Measurements from ENCODE around the gene EPN2. TPM values are rescaled to one million over a fixed set of nuclear protein-coding genes. Genes with fewer than 3 reads are reported as not detected.

Gene EPN2
- total and polyA plus RNA-seq, 4 donors = 5.6 to 23.8 (median 12.2) TPM

DNA sequence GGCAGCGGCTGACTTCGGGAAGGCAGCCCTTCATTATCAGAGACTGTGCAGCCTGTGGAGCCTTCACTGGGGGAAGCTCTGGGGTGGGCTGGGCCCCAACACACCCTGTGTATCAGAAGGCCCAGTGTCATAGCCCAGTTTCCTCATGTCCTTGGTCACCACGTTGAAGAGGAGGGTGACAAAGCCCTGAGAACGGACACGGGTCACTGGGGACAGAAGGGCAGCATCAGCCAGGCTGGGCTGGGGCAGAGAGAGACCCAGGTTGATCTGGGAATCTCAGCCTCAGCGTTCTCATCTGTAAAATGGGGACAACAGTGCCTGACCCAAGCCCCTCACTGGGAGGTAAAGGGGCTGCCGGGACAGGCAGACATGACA, 106.1 kb downstream of the EPN2 start:
- DNase-seq (ENCODE audit: low spot score) = peak; percentile 68
- no peaks in the 10 kb centered on the region for H3K36me3 ChIP-seq (ENCODE audit: control insufficient read depth in 4 of 4, insufficient read depth in 3 of 4, low read depth in 1 of 4, low read length in 3 of 4)
- peak overlapping the region; percentile 38 to 70 for H3K27ac ChIP-seq (ENCODE audit: low read depth in 1 of 2, low read length in 2 of 2)
- TF ChIP-seq, protein P1, sequence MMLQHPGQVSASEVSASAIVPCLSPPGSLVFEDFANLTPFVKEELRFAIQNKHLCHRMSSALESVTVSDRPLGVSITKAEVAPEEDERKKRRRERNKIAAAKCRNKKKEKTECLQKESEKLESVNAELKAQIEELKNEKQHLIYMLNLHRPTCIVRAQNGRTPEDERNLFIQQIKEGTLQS (IDR thresholded peaks at IDR 0.05) = no peak
- peak in 1 of 2 donors; percentile 12 for TF ChIP-seq HNF4A (conservative IDR thresholded peaks at IDR 0.05)
- H3K27me3 ChIP-seq (ENCODE audit: control insufficient read depth in 4 of 4, insufficient read depth in 4 of 4, low read length in 3 of 4) = no peaks in the 10 kb centered on the region
- peaks cover 31 to 90% (median 65%) of the 10 kb centered on the region in 4 donors for H3K4me1 ChIP-seq (ENCODE audit: control insufficient read depth in 4 of 4, insufficient read depth in 4 of 4, low read length in 3 of 4)
- WGBS = 66% methylated on average over 7 of the region's 7 CpGs
- no peak overlapping the region for H3K9ac ChIP-seq (ENCODE audit: low read depth in 1 of 2, low read length in 2 of 2)
- H3K9me3 ChIP-seq (ENCODE audit: control insufficient read depth in 4 of 4, low read length in 3 of 4) = no peaks in the 10 kb centered on the region
- no peak overlapping the region for H3K4me3 ChIP-seq (ENCODE audit: low read depth in 1 of 3, low read length in 3 of 3)

DNA sequence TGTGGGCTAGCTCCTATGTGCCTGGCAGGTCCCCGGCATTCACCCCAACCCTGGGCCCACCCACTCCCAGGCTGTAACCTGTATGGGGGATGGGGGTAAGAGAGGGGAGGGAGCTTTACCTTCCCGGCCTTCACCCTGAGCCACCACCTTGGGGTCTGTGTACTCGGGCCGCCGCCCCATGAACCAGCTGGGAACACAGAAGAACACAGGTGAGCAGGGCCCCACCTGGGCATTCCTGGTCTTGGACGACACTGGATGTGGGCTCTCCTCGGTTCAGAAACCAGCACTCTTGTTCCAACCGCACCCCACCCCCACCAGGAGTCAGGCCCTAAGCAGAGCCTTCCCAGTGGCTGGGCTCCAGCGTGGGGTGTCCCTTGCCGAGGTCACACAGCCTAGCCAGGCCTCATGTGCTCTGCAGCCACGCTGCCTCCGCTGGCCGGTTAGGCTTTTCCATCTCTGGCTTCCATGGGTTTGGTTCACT, 106.5 kb downstream of the EPN2 start:
- DNase-seq (ENCODE audit: low spot score) = no peak
- 53% methylated on average over 13 of the region's 13 CpGs for WGBS
- no peaks in the 10 kb centered on the region for H3K36me3 ChIP-seq (ENCODE audit: control insufficient read depth in 4 of 4, insufficient read depth in 3 of 4, low read depth in 1 of 4, low read length in 3 of 4)
- no peak overlapping the region for H3K9ac ChIP-seq (ENCODE audit: low read depth in 1 of 2, low read length in 2 of 2)
- no peaks in the 10 kb centered on the region for H3K27me3 ChIP-seq (ENCODE audit: control insufficient read depth in 4 of 4, insufficient read depth in 4 of 4, low read length in 3 of 4)
- H3K27ac ChIP-seq (ENCODE audit: low read depth in 1 of 2, low read length in 2 of 2) = peak overlapping the region; percentile 5 to 70
- peaks cover 31 to 85% (median 64%) of the 10 kb centered on the region in 4 donors for H3K4me1 ChIP-seq (ENCODE audit: control insufficient read depth in 4 of 4, insufficient read depth in 4 of 4, low read length in 3 of 4)
- TF ChIP-seq RAD21 (IDR thresholded peaks at IDR 0.05) (peak in 1 of 2 donors; percentile 34), JUND (IDR thresholded peaks at IDR 0.05) (no peak), SP1 (IDR thresholded peaks at IDR 0.05) (peak; percentile 38), FOXA1 (IDR thresholded peaks at IDR 0.05) (no peak), RXRA (IDR thresholded peaks at IDR 0.05) (peak; percentile 49 to 72), EGR1 (IDR thresholded peaks at IDR 0.05; ENCODE audit: low read depth in 2 of 2) (no peak), HNF4G (IDR thresholded peaks at IDR 0.05) (no peak)
- TF ChIP-seq, protein P2, sequence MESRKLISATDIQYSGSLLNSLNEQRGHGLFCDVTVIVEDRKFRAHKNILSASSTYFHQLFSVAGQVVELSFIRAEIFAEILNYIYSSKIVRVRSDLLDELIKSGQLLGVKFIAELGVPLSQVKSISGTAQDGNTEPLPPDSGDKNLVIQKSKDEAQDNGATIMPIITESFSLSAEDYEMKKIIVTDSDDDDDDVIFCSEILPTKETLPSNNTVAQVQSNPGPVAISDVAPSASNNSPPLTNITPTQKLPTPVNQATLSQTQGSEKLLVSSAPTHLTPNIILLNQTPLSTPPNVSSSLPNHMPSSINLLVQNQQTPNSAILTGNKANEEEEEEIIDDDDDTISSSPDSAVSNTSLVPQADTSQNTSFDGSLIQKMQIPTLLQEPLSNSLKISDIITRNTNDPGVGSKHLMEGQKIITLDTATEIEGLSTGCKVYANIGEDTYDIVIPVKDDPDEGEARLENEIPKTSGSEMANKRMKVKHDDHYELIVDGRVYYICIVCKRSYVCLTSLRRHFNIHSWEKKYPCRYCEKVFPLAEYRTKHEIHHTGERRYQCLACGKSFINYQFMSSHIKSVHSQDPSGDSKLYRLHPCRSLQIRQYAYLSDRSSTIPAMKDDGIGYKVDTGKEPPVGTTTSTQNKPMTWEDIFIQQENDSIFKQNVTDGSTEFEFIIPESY (IDR thresholded peaks at IDR 0.05) = no peak
- TF ChIP-seq, protein P3, sequence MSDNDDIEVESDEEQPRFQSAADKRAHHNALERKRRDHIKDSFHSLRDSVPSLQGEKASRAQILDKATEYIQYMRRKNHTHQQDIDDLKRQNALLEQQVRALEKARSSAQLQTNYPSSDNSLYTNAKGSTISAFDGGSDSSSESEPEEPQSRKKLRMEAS (IDR thresholded peaks at IDR 0.05) = peak; percentile 49
- no peak overlapping the region for H3K4me3 ChIP-seq (ENCODE audit: low read depth in 1 of 3, low read length in 3 of 3)
- no peaks in the 10 kb centered on the region for H3K9me3 ChIP-seq (ENCODE audit: control insufficient read depth in 4 of 4, low read length in 3 of 4)

DNA sequence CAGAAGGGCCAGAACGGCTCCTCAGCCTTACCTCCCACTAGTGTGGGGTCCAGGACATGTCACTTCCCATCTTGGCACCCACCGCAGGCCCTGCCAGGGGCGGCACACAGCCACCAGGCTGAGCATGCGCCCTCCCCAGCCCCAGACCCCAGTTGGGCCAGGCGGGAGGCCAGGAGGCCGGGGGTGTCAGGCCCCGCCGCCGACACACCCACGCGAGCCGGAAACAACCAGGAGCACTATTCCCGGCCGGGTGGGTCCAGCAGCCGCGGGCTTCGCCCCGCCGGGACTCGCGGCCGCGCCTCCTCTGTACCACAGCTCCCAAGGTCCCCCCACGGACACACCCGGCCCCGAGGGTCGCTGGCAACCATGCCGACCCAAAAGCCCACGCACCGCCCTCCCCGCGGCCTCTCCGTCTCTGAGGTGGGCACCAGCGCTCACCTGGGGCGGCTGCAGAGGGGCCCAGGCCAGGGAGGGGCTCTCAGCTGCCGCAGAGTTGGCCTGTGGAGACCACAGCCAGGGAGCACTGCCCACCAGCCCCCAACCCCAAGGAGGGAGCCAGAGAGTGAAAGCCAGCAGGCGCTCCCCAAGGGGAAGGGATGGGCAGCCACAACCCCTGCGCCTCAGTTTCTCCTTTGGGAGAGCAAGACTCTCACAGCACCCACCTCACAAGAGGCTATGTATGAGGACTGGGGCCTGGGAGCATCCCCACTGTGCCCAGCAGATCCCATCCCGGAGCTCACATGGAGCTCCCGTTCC, 107.3 kb downstream of the EPN2 start:
- TF ChIP-seq, protein P4, sequence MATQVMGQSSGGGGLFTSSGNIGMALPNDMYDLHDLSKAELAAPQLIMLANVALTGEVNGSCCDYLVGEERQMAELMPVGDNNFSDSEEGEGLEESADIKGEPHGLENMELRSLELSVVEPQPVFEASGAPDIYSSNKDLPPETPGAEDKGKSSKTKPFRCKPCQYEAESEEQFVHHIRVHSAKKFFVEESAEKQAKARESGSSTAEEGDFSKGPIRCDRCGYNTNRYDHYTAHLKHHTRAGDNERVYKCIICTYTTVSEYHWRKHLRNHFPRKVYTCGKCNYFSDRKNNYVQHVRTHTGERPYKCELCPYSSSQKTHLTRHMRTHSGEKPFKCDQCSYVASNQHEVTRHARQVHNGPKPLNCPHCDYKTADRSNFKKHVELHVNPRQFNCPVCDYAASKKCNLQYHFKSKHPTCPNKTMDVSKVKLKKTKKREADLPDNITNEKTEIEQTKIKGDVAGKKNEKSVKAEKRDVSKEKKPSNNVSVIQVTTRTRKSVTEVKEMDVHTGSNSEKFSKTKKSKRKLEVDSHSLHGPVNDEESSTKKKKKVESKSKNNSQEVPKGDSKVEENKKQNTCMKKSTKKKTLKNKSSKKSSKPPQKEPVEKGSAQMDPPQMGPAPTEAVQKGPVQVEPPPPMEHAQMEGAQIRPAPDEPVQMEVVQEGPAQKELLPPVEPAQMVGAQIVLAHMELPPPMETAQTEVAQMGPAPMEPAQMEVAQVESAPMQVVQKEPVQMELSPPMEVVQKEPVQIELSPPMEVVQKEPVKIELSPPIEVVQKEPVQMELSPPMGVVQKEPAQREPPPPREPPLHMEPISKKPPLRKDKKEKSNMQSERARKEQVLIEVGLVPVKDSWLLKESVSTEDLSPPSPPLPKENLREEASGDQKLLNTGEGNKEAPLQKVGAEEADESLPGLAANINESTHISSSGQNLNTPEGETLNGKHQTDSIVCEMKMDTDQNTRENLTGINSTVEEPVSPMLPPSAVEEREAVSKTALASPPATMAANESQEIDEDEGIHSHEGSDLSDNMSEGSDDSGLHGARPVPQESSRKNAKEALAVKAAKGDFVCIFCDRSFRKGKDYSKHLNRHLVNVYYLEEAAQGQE (IDR thresholded peaks at IDR 0.05) = no peak
- TF ChIP-seq, protein P3 (IDR thresholded peaks at IDR 0.05) = no peak
- no peak for TF ChIP-seq EGR1 (IDR thresholded peaks at IDR 0.05; ENCODE audit: low read depth in 2 of 2)
- TF ChIP-seq, protein P5, sequence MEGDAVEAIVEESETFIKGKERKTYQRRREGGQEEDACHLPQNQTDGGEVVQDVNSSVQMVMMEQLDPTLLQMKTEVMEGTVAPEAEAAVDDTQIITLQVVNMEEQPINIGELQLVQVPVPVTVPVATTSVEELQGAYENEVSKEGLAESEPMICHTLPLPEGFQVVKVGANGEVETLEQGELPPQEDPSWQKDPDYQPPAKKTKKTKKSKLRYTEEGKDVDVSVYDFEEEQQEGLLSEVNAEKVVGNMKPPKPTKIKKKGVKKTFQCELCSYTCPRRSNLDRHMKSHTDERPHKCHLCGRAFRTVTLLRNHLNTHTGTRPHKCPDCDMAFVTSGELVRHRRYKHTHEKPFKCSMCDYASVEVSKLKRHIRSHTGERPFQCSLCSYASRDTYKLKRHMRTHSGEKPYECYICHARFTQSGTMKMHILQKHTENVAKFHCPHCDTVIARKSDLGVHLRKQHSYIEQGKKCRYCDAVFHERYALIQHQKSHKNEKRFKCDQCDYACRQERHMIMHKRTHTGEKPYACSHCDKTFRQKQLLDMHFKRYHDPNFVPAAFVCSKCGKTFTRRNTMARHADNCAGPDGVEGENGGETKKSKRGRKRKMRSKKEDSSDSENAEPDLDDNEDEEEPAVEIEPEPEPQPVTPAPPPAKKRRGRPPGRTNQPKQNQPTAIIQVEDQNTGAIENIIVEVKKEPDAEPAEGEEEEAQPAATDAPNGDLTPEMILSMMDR (IDR thresholded peaks at IDR 0.05; ENCODE audit: low read depth, low read length, missing input control) = no peak
- no peak for TF ChIP-seq SP1 (IDR thresholded peaks at IDR 0.05)
- no peak for TF ChIP-seq FOXA1 (IDR thresholded peaks at IDR 0.05)
- TF ChIP-seq HNF4A (conservative IDR thresholded peaks at IDR 0.05) = no peak
- no peak for TF ChIP-seq GABPA (IDR thresholded peaks at IDR 0.05 in 1 of 2, conservative IDR thresholded peaks at IDR 0.05 in 1 of 2)
- no peak for TF ChIP-seq RXRA (IDR thresholded peaks at IDR 0.05)
- TF ChIP-seq HNF4G (IDR thresholded peaks at IDR 0.05) = no peak
- DNase-seq (ENCODE audit: low spot score) = no peak
- peaks cover 31 to 78% (median 56%) of the 10 kb centered on the region in 4 donors for H3K4me1 ChIP-seq (ENCODE audit: control insufficient read depth in 4 of 4, insufficient read depth in 4 of 4, low read length in 3 of 4)

More for the DNA sequence above, 107.3 kb downstream of the EPN2 start:
- Histone ChIP-seq H3K4me3 (ENCODE audit: low read depth in 1 of 3, low read length in 3 of 3) (no peak overlapping the region), H3K9ac (ENCODE audit: low read depth in 1 of 2, low read length in 2 of 2) (no peak overlapping the region), H3K36me3 (ENCODE audit: control insufficient read depth in 4 of 4, insufficient read depth in 3 of 4, low read depth in 1 of 4, low read length in 3 of 4) (no peaks in the 10 kb centered on the region), H3K27me3 (ENCODE audit: control insufficient read depth in 4 of 4, insufficient read depth in 4 of 4, low read length in 3 of 4) (no peaks in the 10 kb centered on the region), H3K27ac (ENCODE audit: low read depth in 1 of 2, low read length in 2 of 2) (peak overlapping the region; percentile 44 to 70), H3K9me3 (ENCODE audit: control insufficient read depth in 4 of 4, low read length in 3 of 4) (no peaks in the 10 kb centered on the region)
- WGBS = 81% methylated on average over 40 of the region's 40 CpGs

Data from liver (tissue), 9 donors.